Renal cortex interstitium (tissue), 11 donors: ENCODE results near the gene HMCN2. TPM values are rescaled to one million over a fixed set of nuclear protein-coding genes. Genes with fewer than 3 reads are reported as not detected.

Experiments
- DNase-seq, 11 donors: peaks; one replicate each; pipeline ENCODE4 v3.0.0-alpha.2; 2013; ENCODE audit warnings: low read depth in 9 of 11, low spot score in 4 of 11; ENCODE audit errors: extremely low read depth in 1 of 11
- polyA plus RNA-seq, 3 donors: library from polyadenylated mRNA; unstranded; fragments of 120-200 nt; gene quantifications; one replicate each; pipeline ENCODE4 v1.2.1, GENCODE V29; 2013; ENCODE audit not compliant: insufficient read length in 3 of 3

HMCN2 gene
- polyA plus RNA-seq, 3 donors: 0.76 to 1.6 (median 1.3) TPM

- DNase-seq: no peak
Measured at GRCh38 chr9:130411566-130411915, 146.0 kb downstream of the HMCN2 start.

GRCh38 chr9:130414081-130414731 lies 148.6 kb downstream of the HMCN2 start:
- DNase-seq: no peak

- DNase-seq: no peak
Measured at GRCh38 chr9:130414910-130415746, 149.6 kb downstream of the HMCN2 start.

GRCh38 chr9:130417602-130418001 lies 152.0 kb downstream of the HMCN2 start:
- DNase-seq: no peak

- DNase-seq: no peak
Measured at GRCh38 chr9:130418776-130419175, 153.2 kb downstream of the HMCN2 start.

GRCh38 chr9:130419521-130420035 lies 154.0 kb downstream of the HMCN2 start:
- no peak for DNase-seq

GRCh38 chr9:130421154-130421801 lies 155.7 kb downstream of the HMCN2 start:
- DNase-seq: no peak

- no peak for DNase-seq
Measured at GRCh38 chr9:130421802-130422276, 156.3 kb downstream of the HMCN2 start.

GRCh38 chr9:130422546-130422945 lies 157.0 kb downstream of the HMCN2 start:
- no peak for DNase-seq

- DNase-seq: no peak
Measured at GRCh38 chr9:130423272-130423671, 157.7 kb downstream of the HMCN2 start.

GRCh38 chr9:130424595-130425454 lies 159.3 kb downstream of the HMCN2 start:
- DNase-seq: no peak

- no peak for DNase-seq
Measured at GRCh38 chr9:130425741-130426466, 160.3 kb downstream of the HMCN2 start.

- DNase-seq: no peak
Measured at GRCh38 chr9:130426467-130426773, 160.9 kb downstream of the HMCN2 start.

GRCh38 chr9:130426883-130427282 lies 161.3 kb downstream of the HMCN2 start:
- no peak for DNase-seq

- DNase-seq: no peak
Measured at GRCh38 chr9:130427326-130427725, 161.8 kb downstream of the HMCN2 start.

- DNase-seq: no peak
Measured at GRCh38 chr9:130428086-130428665, 162.6 kb downstream of the HMCN2 start.

GRCh38 chr9:130429381-130429780 lies 163.8 kb downstream of the HMCN2 start:
- DNase-seq: no peak

- DNase-seq: no peak
Measured at GRCh38 chr9:130429831-130430230, 164.3 kb downstream of the HMCN2 start.
